ENCODE measurements around the gene YKT6.

Gene YKT6

GRCh38 chr7:44258423-44258760, 57.6 kb downstream of the YKT6 start:
- H3K9ac ChIP-seq (ENCODE audit: low read length), result no peak overlapping the region
- H3K36me3 ChIP-seq (ENCODE audit: insufficient read depth, low read length), result no peaks in the 10 kb centered on the region
- H3K27ac ChIP-seq (ENCODE audit: low read depth, low read length), result no peak overlapping the region
- H3K9me3 ChIP-seq (ENCODE audit: low read length), result no peaks in the 10 kb centered on the region
- H3K4me1 ChIP-seq (ENCODE audit: insufficient read depth, low read length), result peaks cover 20% of the 10 kb centered on the region
- peaks cover 0 to 5% of the 10 kb centered on the region in 2 donors for H3K27me3 ChIP-seq (ENCODE audit: control insufficient read depth in 1 of 2, insufficient read depth in 2 of 2, low read length in 2 of 2)
- H3K4me3 ChIP-seq (ENCODE audit: low read depth in 1 of 2, low read length in 2 of 2), result no peak overlapping the region

- Histone ChIP-seq H3K4me1 (ENCODE audit: insufficient read depth, low read length) (peaks cover 20% of the 10 kb centered on the region), H3K27me3 (ENCODE audit: control insufficient read depth in 1 of 2, insufficient read depth in 2 of 2, low read length in 2 of 2) (peaks cover 0 to 5% of the 10 kb centered on the region in 2 donors), H3K9me3 (ENCODE audit: low read length) (no peaks in the 10 kb centered on the region), H3K4me3 (ENCODE audit: low read depth in 1 of 2, low read length in 2 of 2) (no peak overlapping the region), H3K27ac (ENCODE audit: low read depth, low read length) (no peak overlapping the region), H3K36me3 (ENCODE audit: insufficient read depth, low read length) (no peaks in the 10 kb centered on the region), H3K9ac (ENCODE audit: low read length) (no peak overlapping the region)
Measured at GRCh38 chr7:44258865-44259546, 58.2 kb downstream of the YKT6 start.

GRCh38 chr7:44259547-44260457, 59.0 kb downstream of the YKT6 start:
- H3K9ac ChIP-seq (ENCODE audit: low read length), result no peak overlapping the region
- H3K9me3 ChIP-seq (ENCODE audit: low read length), result no peaks in the 10 kb centered on the region
- H3K27ac ChIP-seq (ENCODE audit: low read depth, low read length), result no peak overlapping the region
- no peaks in the 10 kb centered on the region for H3K36me3 ChIP-seq (ENCODE audit: insufficient read depth, low read length)
- peaks cover 20% of the 10 kb centered on the region for H3K4me1 ChIP-seq (ENCODE audit: insufficient read depth, low read length)
- no peak overlapping the region for H3K4me3 ChIP-seq (ENCODE audit: low read depth in 1 of 2, low read length in 2 of 2)
- H3K27me3 ChIP-seq (ENCODE audit: control insufficient read depth in 1 of 2, insufficient read depth in 2 of 2, low read length in 2 of 2), result peaks cover 0 to 5% of the 10 kb centered on the region in 2 donors

- Histone ChIP-seq H3K9me3 (ENCODE audit: low read length) (no peaks in the 10 kb centered on the region), H3K4me3 (ENCODE audit: low read depth in 1 of 2, low read length in 2 of 2) (no peak overlapping the region), H3K9ac (ENCODE audit: low read length) (no peak overlapping the region), H3K4me1 (ENCODE audit: insufficient read depth, low read length) (peaks cover 20% of the 10 kb centered on the region), H3K27me3 (ENCODE audit: control insufficient read depth in 1 of 2, insufficient read depth in 2 of 2, low read length in 2 of 2) (peaks cover 0 to 9% of the 10 kb centered on the region in 2 donors), H3K27ac (ENCODE audit: low read depth, low read length) (no peak overlapping the region), H3K36me3 (ENCODE audit: insufficient read depth, low read length) (no peaks in the 10 kb centered on the region)
Measured at GRCh38 chr7:44261240-44261639, 60.5 kb downstream of the YKT6 start.

GRCh38 chr7:44262031-44262430, 61.3 kb downstream of the YKT6 start:
- H3K27ac ChIP-seq (ENCODE audit: low read depth, low read length), result no peak overlapping the region
- no peaks in the 10 kb centered on the region for H3K9me3 ChIP-seq (ENCODE audit: low read length)
- H3K4me1 ChIP-seq (ENCODE audit: insufficient read depth, low read length), result peaks cover 20% of the 10 kb centered on the region
- no peak overlapping the region for H3K4me3 ChIP-seq (ENCODE audit: low read depth in 1 of 2, low read length in 2 of 2)
- H3K36me3 ChIP-seq (ENCODE audit: insufficient read depth, low read length), result no peaks in the 10 kb centered on the region
- peaks cover 0 to 9% of the 10 kb centered on the region in 2 donors for H3K27me3 ChIP-seq (ENCODE audit: control insufficient read depth in 1 of 2, insufficient read depth in 2 of 2, low read length in 2 of 2)
- no peak overlapping the region for H3K9ac ChIP-seq (ENCODE audit: low read length)

- Histone ChIP-seq H3K9me3 (ENCODE audit: low read length) (no peaks in the 10 kb centered on the region), H3K4me3 (ENCODE audit: low read depth in 1 of 2, low read length in 2 of 2) (no peak overlapping the region), H3K36me3 (ENCODE audit: insufficient read depth, low read length) (no peaks in the 10 kb centered on the region), H3K4me1 (ENCODE audit: insufficient read depth, low read length) (peaks cover 8% of the 10 kb centered on the region), H3K27me3 (ENCODE audit: control insufficient read depth in 1 of 2, insufficient read depth in 2 of 2, low read length in 2 of 2) (peaks cover 0 to 9% of the 10 kb centered on the region in 2 donors), H3K27ac (ENCODE audit: low read depth, low read length) (no peak overlapping the region), H3K9ac (ENCODE audit: low read length) (no peak overlapping the region)
Measured at GRCh38 chr7:44263326-44264082, 62.7 kb downstream of the YKT6 start.
